ENCODE results near the gene CNNM3.

CNNM3 gene

DNA sequence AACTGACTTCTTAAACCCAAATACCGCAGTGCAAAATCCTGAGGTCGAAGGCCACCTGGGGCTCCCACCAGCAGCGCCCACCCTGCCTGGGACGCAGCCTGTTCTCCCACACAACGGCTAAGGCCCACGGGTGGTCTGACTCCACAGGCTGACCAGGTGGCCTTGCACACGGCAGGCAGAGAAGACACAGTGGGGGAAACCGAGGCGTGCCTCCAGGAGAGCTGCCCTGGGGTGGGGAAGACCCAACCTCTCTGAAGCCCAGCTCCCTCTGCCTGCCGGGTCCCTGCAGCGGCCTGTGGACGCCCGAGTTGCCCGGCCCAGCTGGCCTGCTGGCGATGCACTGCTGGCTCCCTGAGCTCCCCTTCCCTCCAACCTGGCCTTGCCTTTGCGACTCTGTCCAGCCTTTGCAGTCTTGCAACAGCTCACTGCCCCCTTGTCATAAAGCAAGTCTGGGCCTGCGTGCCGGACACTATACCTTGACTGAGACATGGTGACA is 63.5 kb downstream of the CNNM3 start:
- peaks cover 10% of the 10 kb centered on the region for H3K4me1 Mint-ChIP-seq (ENCODE audit: low read depth)
- no peaks in the 10 kb centered on the region for H3K36me3 Mint-ChIP-seq
- no peaks in the 10 kb centered on the region for H3K27me3 Mint-ChIP-seq
- H3K4me3 Mint-ChIP-seq, result no peak overlapping the region
- no peaks in the 10 kb centered on the region for H3K9me3 Mint-ChIP-seq (ENCODE audit: low read depth)
- H3K27ac Mint-ChIP-seq, result no peak overlapping the region

DNA sequence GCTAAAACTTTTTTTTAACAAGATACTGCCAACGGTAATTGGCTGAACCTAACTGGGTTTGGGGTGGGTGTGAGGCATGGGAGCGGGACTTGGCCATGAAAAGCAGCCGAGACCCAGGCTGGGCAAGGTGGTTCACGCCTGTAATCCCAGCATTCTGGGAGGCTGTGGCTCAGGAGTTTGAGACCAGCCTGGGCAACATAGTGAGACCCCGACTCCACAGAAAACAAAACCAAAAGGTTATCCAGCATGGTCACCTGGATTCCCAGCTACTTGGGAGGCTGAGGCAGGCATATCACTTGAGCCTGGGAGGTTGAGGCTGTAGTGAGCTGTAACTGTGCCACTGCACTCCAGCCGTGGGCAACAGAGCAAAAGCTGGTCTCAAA is 64.8 kb downstream of the CNNM3 start:
- Mint-ChIP-seq H3K27ac (no peak overlapping the region), H3K4me1 (ENCODE audit: low read depth) (no peaks in the 10 kb centered on the region), H3K36me3 (no peaks in the 10 kb centered on the region), H3K27me3 (no peaks in the 10 kb centered on the region), H3K4me3 (no peak overlapping the region), H3K9me3 (ENCODE audit: low read depth) (no peaks in the 10 kb centered on the region)

DNA sequence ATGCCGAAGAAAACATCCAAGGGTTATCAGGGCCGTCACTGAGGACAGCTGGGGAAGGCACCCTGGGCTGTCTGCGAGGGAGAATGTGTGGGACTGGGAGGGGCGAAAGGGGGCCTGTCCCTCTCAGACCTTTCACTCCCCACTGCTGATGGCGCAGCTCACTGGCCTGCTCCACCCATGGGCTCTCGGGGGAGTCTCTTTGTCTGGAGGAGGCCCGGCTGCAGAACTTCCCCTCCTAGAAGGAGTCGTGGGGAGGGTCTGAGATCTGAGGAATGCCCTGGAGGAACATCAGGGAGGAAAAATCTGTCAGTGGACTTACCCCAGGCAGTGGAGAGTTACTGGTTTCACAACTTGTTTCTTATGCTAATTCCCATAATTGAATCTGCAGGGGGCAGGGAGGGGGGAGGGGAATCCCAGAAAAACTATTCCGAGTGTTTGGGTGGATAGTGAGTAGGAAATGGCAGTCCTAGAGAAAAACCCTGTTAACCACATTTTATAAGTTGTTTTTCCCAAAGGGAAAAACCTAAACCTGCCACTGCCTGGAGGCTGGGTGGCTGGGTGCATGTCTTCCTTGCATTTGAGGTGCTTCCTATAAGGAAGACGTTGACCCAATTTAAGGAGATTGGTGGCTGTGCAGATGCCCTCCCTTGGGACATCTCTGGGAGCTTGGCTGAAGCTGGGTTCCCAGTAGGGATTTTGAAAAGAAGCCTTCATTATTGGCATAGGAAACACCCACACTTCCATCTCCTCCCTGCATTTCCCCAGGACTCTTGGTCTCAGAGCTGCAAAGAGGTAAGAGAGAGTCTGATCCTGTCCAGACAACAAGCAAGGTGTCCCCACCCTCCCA is 65.5 kb downstream of the CNNM3 start:
- no peaks in the 10 kb centered on the region for H3K4me1 Mint-ChIP-seq (ENCODE audit: low read depth)
- no peaks in the 10 kb centered on the region for H3K27me3 Mint-ChIP-seq
- no peak overlapping the region for H3K4me3 Mint-ChIP-seq
- no peaks in the 10 kb centered on the region for H3K36me3 Mint-ChIP-seq
- H3K9me3 Mint-ChIP-seq (ENCODE audit: low read depth), result no peaks in the 10 kb centered on the region
- no peak overlapping the region for H3K27ac Mint-ChIP-seq

DNA sequence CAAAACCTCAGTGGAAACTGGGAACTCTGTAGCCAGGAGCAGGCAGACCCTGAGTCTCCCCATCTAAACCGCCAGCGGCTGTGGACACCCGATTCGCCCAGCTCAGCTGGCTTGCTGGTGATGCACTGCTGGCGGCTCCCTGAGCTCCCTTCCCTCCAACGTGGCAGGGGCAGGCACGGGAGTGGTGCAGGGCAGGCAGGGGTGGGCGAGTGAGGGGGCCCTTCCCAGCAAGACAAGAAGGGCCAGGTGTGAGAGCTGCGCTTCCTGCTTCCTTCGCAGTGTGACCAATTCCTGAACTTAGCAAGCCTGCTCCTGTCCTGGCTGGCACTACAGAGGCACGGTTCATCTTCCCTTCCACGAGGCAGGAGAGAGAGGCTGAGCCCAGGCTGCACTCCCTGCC is 66.2 kb downstream of the CNNM3 start:
- Mint-ChIP-seq H3K4me1 (ENCODE audit: low read depth) (no peaks in the 10 kb centered on the region), H3K9me3 (ENCODE audit: low read depth) (no peaks in the 10 kb centered on the region), H3K4me3 (no peak overlapping the region), H3K36me3 (no peaks in the 10 kb centered on the region), H3K27ac (no peak overlapping the region), H3K27me3 (no peaks in the 10 kb centered on the region)

DNA sequence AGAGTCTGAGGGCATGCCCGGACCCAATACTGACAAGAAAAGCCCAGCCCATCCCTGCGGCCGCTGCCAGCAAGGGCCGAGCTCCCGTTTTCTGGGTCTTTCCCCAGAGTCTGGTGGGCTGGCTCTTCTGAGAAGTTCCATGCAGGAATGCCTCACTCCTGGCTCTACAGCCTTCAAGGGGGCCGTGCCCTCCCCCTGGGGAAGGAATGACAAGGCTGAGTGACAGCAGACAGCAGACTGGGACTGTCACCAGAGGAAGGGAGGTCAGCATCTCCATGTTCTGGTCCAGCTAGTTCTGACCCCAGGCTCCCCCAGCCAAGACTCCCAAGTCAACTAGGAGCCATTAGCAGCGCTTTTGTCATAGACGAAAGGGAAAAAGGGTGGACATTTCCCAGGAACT is 66.8 kb downstream of the CNNM3 start:
- Mint-ChIP-seq H3K36me3 (no peaks in the 10 kb centered on the region), H3K27ac (no peak overlapping the region), H3K27me3 (no peaks in the 10 kb centered on the region), H3K4me1 (ENCODE audit: low read depth) (peaks cover under 1% of the 10 kb centered on the region), H3K4me3 (no peak overlapping the region), H3K9me3 (ENCODE audit: low read depth) (no peaks in the 10 kb centered on the region)

DNA sequence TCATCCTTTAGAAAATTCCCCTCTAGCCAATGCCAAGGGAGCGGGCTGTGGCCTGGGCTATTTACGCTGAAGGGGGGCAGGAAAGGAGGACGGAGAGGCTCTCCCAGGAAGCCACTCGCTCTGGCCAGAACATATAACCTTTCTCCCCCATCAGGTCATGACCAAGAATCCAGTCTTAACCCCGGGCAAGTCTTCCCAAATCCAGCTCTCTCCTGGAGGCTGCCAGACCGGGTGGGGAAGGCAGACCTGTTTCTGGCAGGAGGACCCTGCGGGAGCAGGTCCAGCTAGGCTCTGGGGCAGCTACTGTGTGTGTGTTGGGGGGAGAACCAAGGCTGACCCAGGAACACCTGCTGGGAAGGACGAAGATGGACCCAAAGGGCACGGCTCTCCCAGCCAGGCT is 67.2 kb downstream of the CNNM3 start:
- Mint-ChIP-seq H3K4me1 (ENCODE audit: low read depth) (peaks cover 3% of the 10 kb centered on the region), H3K4me3 (no peak overlapping the region), H3K27me3 (no peaks in the 10 kb centered on the region), H3K9me3 (ENCODE audit: low read depth) (no peaks in the 10 kb centered on the region), H3K27ac (no peak overlapping the region), H3K36me3 (no peaks in the 10 kb centered on the region)

Measured in activated naive CD8-positive, alpha-beta T cell (primary cell).